Lung microvascular endothelial cell (primary cell): Measurements from ENCODE around the gene TLK1. TPM values are rescaled to one million over a fixed set of nuclear protein-coding genes. Genes with fewer than 3 reads are reported as not detected.
"Not testable (repeated sequence)": the region's sequence is repeated elsewhere in the genome, so short reads cannot be mapped to it uniquely, and the experiment has no call there.

Experiments
- DNase-seq, 2 donors: peaks; one replicate each; pipeline versions ENCODE4 v3.0.0 to v3.0.0-alpha.2; 2010; ENCODE audit warnings: low read depth in 2 of 2
- total RNA-seq: library from RNA; depleted of rRNA; stranded (reverse); fragments of >200 nt; gene quantifications from 2 replicates; pipeline ENCODE4 v1.2.1, GENCODE V29; 2014

TLK1 gene
- total RNA-seq, 1 donor from 2014 or later, result 15.9 TPM

GRCh38 chr2:171146071-171146470 lies 14.6 kb downstream of the TLK1 start:
- DNase-seq, result no peak

- no peak for DNase-seq
Observed at GRCh38 chr2:171143670-171144062, 17.0 kb downstream of the TLK1 start.

GRCh38 chr2:171142398-171142797 lies 18.3 kb downstream of the TLK1 start:
- no peak for DNase-seq

GRCh38 chr2:171141320-171141719 lies 19.4 kb downstream of the TLK1 start:
- peak in 1 of 2 donors; percentile 17 for DNase-seq

GRCh38 chr2:171139860-171140259 lies 20.8 kb downstream of the TLK1 start:
- no peak for DNase-seq

- no peak for DNase-seq
Observed at GRCh38 chr2:171136024-171136423, 24.7 kb downstream of the TLK1 start.

GRCh38 chr2:171134624-171135230 lies 26.0 kb downstream of the TLK1 start:
- peak in 1 of 2 donors; percentile 50 for DNase-seq

- DNase-seq, result no peak
Observed at GRCh38 chr2:171132086-171132485, 28.6 kb downstream of the TLK1 start.

GRCh38 chr2:171128461-171128860 lies 32.2 kb downstream of the TLK1 start:
- no peak for DNase-seq

GRCh38 chr2:171124541-171124940 lies 36.2 kb downstream of the TLK1 start:
- DNase-seq, result no peak

GRCh38 chr2:171109571-171109970 lies 51.1 kb downstream of the TLK1 start:
- no peak for DNase-seq

- DNase-seq, result no peak
Observed at GRCh38 chr2:171109020-171109419, 51.7 kb downstream of the TLK1 start.

- no peak for DNase-seq
Observed at GRCh38 chr2:171107803-171108202, 52.9 kb downstream of the TLK1 start.

- no peak for DNase-seq
Observed at GRCh38 chr2:171104379-171104778, 56.3 kb downstream of the TLK1 start.

GRCh38 chr2:171102802-171103201 lies 57.9 kb downstream of the TLK1 start:
- DNase-seq, result no peak

GRCh38 chr2:171100370-171100769 lies 60.3 kb downstream of the TLK1 start:
- DNase-seq, result no peak

GRCh38 chr2:171098607-171099006 lies 62.1 kb downstream of the TLK1 start:
- no peak for DNase-seq

- no peak for DNase-seq
Observed at GRCh38 chr2:171095014-171095582, 65.6 kb downstream of the TLK1 start.

- DNase-seq, result not testable (repeated sequence)
Observed at GRCh38 chr2:171091517-171091916, 69.2 kb downstream of the TLK1 start.

- no peak for DNase-seq
Observed at GRCh38 chr2:171089489-171089888, 71.2 kb downstream of the TLK1 start.

- no peak for DNase-seq
Observed at GRCh38 chr2:171088057-171088834, 72.4 kb downstream of the TLK1 start.

GRCh38 chr2:171087547-171087946 lies 73.1 kb downstream of the TLK1 start:
- no peak for DNase-seq
